K562 (cell line): ENCODE measurements around the gene MARCO.

Source experiments
- ARID1B ChIP-seq: fragments of 450-650 bp; IDR thresholded peaks from 2 replicates; pipeline ENCODE4 v1.6.1; 2016; ENCODE audit warnings: antibody characterized with exemption, mild to moderate bottlenecking, inconsistent platforms
- EGR1 ChIP-seq: fragments of 450-650 bp; conservative IDR thresholded peaks from 2 replicates; pipeline ENCODE4 v1.6.1; 2017; ENCODE audit warnings: mild to moderate bottlenecking
- FOXM1 ChIP-seq, 2 experiments: fragments of 450-650 bp in 1 of 2; sonication (generic) in 1 of 2; formaldehyde crosslinking in 1 of 2; IDR thresholded peaks; 2 replicates each; pipeline versions ENCODE4 v1.6.1 to v1.9.0; 2017 to 2022; ENCODE audit warnings: low read depth in 2 of 2, mild to moderate bottlenecking in 2 of 2, missing genetic modification reagents in 1 of 2, moderate library complexity in 1 of 2
- TFAM ChIP-seq: fragments of 250-450 bp; sonication (Bioruptor Pico); conservative IDR thresholded peaks from 2 replicates; pipeline ENCODE4 v1.5.0; 2021; ENCODE audit warnings: mild to moderate bottlenecking, moderate library complexity
- ZBTB8A ChIP-seq: fragments of 450-650 bp; IDR thresholded peaks from 2 replicates; pipeline ENCODE4 v1.6.1; 2018; ENCODE audit warnings: mild to moderate bottlenecking, moderate library complexity; ENCODE audit not compliant: partially characterized antibody
- TF ChIP-seq, protein P1 (sequence below), 3 experiments: IDR thresholded peaks in 2 of 3; conservative IDR thresholded peaks in 1 of 3; 2 replicates each; pipeline ENCODE4 v1.5.1; 2011 to 2012; ENCODE audit warnings: low read length in 3 of 3, mild to moderate bottlenecking in 3 of 3, control low read depth in 2 of 3, improper control_type of control experiment in 1 of 3, inconsistent platforms in 1 of 3, low read depth in 1 of 3, mixed read lengths in 1 of 3, moderate library complexity in 1 of 3; ENCODE audit not compliant: insufficient read depth in 2 of 3

- no peak for TF ChIP-seq ARID1B
- no peak for TF ChIP-seq FOXM1 (IDR thresholded peaks at IDR 0.05; ENCODE audit: low read depth)
- no peak for TF ChIP-seq FOXM1 (CRISPR knock-in tag; IDR thresholded peaks at IDR 0.05; ENCODE audit: low read depth)
- TF ChIP-seq EGR1 = no peak
- TF ChIP-seq TFAM (CRISPR knock-in tag) = no peak
- TF ChIP-seq, protein P1, sequence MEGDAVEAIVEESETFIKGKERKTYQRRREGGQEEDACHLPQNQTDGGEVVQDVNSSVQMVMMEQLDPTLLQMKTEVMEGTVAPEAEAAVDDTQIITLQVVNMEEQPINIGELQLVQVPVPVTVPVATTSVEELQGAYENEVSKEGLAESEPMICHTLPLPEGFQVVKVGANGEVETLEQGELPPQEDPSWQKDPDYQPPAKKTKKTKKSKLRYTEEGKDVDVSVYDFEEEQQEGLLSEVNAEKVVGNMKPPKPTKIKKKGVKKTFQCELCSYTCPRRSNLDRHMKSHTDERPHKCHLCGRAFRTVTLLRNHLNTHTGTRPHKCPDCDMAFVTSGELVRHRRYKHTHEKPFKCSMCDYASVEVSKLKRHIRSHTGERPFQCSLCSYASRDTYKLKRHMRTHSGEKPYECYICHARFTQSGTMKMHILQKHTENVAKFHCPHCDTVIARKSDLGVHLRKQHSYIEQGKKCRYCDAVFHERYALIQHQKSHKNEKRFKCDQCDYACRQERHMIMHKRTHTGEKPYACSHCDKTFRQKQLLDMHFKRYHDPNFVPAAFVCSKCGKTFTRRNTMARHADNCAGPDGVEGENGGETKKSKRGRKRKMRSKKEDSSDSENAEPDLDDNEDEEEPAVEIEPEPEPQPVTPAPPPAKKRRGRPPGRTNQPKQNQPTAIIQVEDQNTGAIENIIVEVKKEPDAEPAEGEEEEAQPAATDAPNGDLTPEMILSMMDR (IDR thresholded peaks at IDR 0.05 in 2 of 3, conservative IDR thresholded peaks at IDR 0.05 in 1 of 3; ENCODE audit: insufficient read depth in 2 of 3, low read depth in 1 of 3, low read length in 3 of 3) = no peak
- no peak for TF ChIP-seq ZBTB8A
These were observed 32.8 kb upstream of the MARCO start for GRCh38 chr2:118909191-118909590.
